Prostate gland (tissue), 2 donors: ENCODE data around the gene PRR15. TPM values are rescaled to one million over a fixed set of nuclear protein-coding genes. Genes with fewer than 3 reads are reported as not detected.

Experiments
- DNase-seq: peaks from one replicate; pipeline ENCODE4 v3.0.0-alpha.2; 2019; ENCODE audit warnings: low spot score
- H3K27ac ChIP-seq, 2 donors: fragments of 200-600 bp; sonication (generic); 2 replicates each; pipeline ENCODE4 v1.5.1; 2017 to 2019
- H3K27me3 ChIP-seq: fragments of 200-600 bp; sonication (generic); replicated peaks from 2 replicates; pipeline ENCODE4 v1.5.1; 2019; ENCODE audit not compliant: insufficient read depth
- H3K36me3 ChIP-seq, 2 donors: fragments of 200-600 bp; sonication (generic); 1 replicate in 1 of 2; 2 replicates in 1 of 2; pipeline versions ENCODE4 v1.5.1 to v1.8.1; 2017 to 2019
- H3K4me1 ChIP-seq: fragments of 200-600 bp; sonication (generic); replicated peaks from 2 replicates; pipeline ENCODE4 v1.5.1; 2019
- H3K4me3 ChIP-seq, 2 donors: fragments of 200-600 bp; sonication (generic); 2 replicates each; pipeline ENCODE4 v1.5.1; 2017 to 2019
- H3K9me3 ChIP-seq: fragments of 200-600 bp; sonication (generic); 2 replicates; pipeline ENCODE4 v1.5.1; 2017
- CTCF ChIP-seq, 4 experiments: fragments of 200-600 bp in 2 of 4; fragments of 450-650 bp in 2 of 4; sonication (generic) in 2 of 4; IDR thresholded peaks; 1 replicate in 3 of 4; 2 replicates in 1 of 4; pipeline ENCODE4 v1.5.1; 2016 to 2019; ENCODE audit warnings: antibody characterized with exemption in 4 of 4, mild to moderate bottlenecking in 2 of 4, moderate library complexity in 2 of 4
- POLR2A ChIP-seq: fragments of 450-650 bp; IDR thresholded peaks from one replicate; pipeline ENCODE4 v1.6.1; 2016; ENCODE audit warnings: antibody characterized with exemption, mild to moderate bottlenecking
- POLR2AphosphoS5 ChIP-seq: sonication (generic); formaldehyde crosslinking; IDR thresholded peaks from one replicate; pipeline ENCODE4 v1.6.1; 2017; ENCODE audit warnings: antibody characterized with exemption
- WGBS: methylation state at CpG from one replicate; pipeline ENCODE4 v1.1.5; 2018; 5-methylcytosine and 5-hydroxymethylcytosine counted together
- intact Hi-C: fragments of 100-400 bp; cut with DNase I; formaldehyde crosslinking; loops from one replicate; pipeline ENCODE4 v1.14.2; 2022
- total RNA-seq, 2 donors: library from RNA; depleted of rRNA; stranded (reverse); fragments of >200 nt; gene quantifications; one replicate each; pipeline ENCODE4 v1.1.0, GENCODE V29; 2016

PRR15 gene
- total RNA-seq, 2 donors from 2014 or later: 4.6 to 7.7 TPM

- intact Hi-C loops: no loop called here
Observed at GRCh38 chr7:29574659-29575058, 11.0 kb downstream of the PRR15 start.

GRCh38 chr7:29587195-29587808 lies 23.7 kb downstream of the PRR15 start:
- Histone ChIP-seq H3K27me3 (no peaks in the 10 kb centered on the region), H3K9me3 (no peaks in the 10 kb centered on the region), H3K4me3 (no peak overlapping the region), H3K36me3 (no peaks in the 10 kb centered on the region), H3K27ac (no peak overlapping the region), H3K4me1 (no peaks in the 10 kb centered on the region)
- no peak for DNase-seq
- TF ChIP-seq POLR2A (no peak), POLR2AphosphoS5 (no peak), CTCF (IDR thresholded peaks at IDR 0.05) (no peak)
- intact Hi-C loops: no loop called here
- 74% methylated on average over 3 of the region's 3 CpGs for WGBS

More at GRCh38 chr7:29574659-29575058, 11.0 kb downstream of the PRR15 start:
- Histone ChIP-seq H3K9me3 (no peaks in the 10 kb centered on the region), H3K4me3 (no peak overlapping the region), H3K27me3 (no peaks in the 10 kb centered on the region), H3K27ac (no peak overlapping the region), H3K36me3 (no peaks in the 10 kb centered on the region), H3K4me1 (no peaks in the 10 kb centered on the region)
- WGBS: 66% methylated on average over 3 of the region's 3 CpGs
- TF ChIP-seq POLR2AphosphoS5 (no peak), POLR2A (no peak), CTCF (IDR thresholded peaks at IDR 0.05) (no peak)
- no peak for DNase-seq

GRCh38 chr7:29588212-29588611 lies 24.6 kb downstream of the PRR15 start:
- H3K36me3 ChIP-seq: no peaks in the 10 kb centered on the region
- DNase-seq: no peak
- no peak overlapping the region for H3K4me3 ChIP-seq
- WGBS: 83% methylated on average over 2 of the region's 2 CpGs
- intact Hi-C loops: no loop called here
- H3K4me1 ChIP-seq: no peaks in the 10 kb centered on the region
- no peak overlapping the region for H3K27ac ChIP-seq
- H3K27me3 ChIP-seq: no peaks in the 10 kb centered on the region
- TF ChIP-seq POLR2AphosphoS5 (no peak), POLR2A (no peak), CTCF (IDR thresholded peaks at IDR 0.05) (no peak)
- no peaks in the 10 kb centered on the region for H3K9me3 ChIP-seq

GRCh38 chr7:29588900-29589696 lies 25.5 kb downstream of the PRR15 start:
- Histone ChIP-seq H3K36me3 (no peaks in the 10 kb centered on the region), H3K4me1 (no peaks in the 10 kb centered on the region), H3K27me3 (no peaks in the 10 kb centered on the region), H3K9me3 (no peaks in the 10 kb centered on the region), H3K4me3 (no peak overlapping the region), H3K27ac (no peak overlapping the region)
- TF ChIP-seq POLR2AphosphoS5 (no peak), CTCF (IDR thresholded peaks at IDR 0.05) (peak in 2 of 4 experiments; percentile 23 to 32)
- intact Hi-C loops: no loop called here
- DNase-seq: no peak
- WGBS: 70% methylated on average over 8 of the region's 8 CpGs

- Histone ChIP-seq H3K9me3 (no peaks in the 10 kb centered on the region), H3K27ac (no peak overlapping the region), H3K27me3 (no peaks in the 10 kb centered on the region), H3K4me3 (no peak overlapping the region), H3K4me1 (no peaks in the 10 kb centered on the region), H3K36me3 (no peaks in the 10 kb centered on the region)
- intact Hi-C loops: no loop called here
- no peak for DNase-seq
- no peak for TF ChIP-seq POLR2AphosphoS5
- 75% methylated on average over 2 of the region's 2 CpGs for WGBS
Observed at GRCh38 chr7:29592866-29593265, 29.2 kb downstream of the PRR15 start.
